ENCODE results near the gene EXOC3. TPM values are rescaled to one million over a fixed set of nuclear protein-coding genes. Genes with fewer than 3 reads are reported as not detected.

EXOC3 gene
- polyA plus RNA-seq, 1 donor from 2014 or later = 27.7 TPM

- Histone ChIP-seq H3K27ac (ENCODE audit: low read length) (no peak overlapping the region), H3K4me2 (ENCODE audit: low read length) (no peak overlapping the region), H3K36me3 (ENCODE audit: insufficient read depth, low read length) (no peaks in the 10 kb centered on the region), H3K9me2 (ENCODE audit: insufficient read depth, low read length) (no peaks in the 10 kb centered on the region), H3K27me3 (ENCODE audit: insufficient read depth, low read depth, low read length) (no peaks in the 10 kb centered on the region), H2AFZ (ENCODE audit: low read depth, low read length) (no peak overlapping the region), H4K20me1 (ENCODE audit: insufficient read depth) (no peaks in the 10 kb centered on the region), H3K9ac (ENCODE audit: low read length) (no peak overlapping the region), H3K9me3 (ENCODE audit: low read length) (no peaks in the 10 kb centered on the region), H3K79me2 (replicated peaks; ENCODE audit: insufficient read depth, low read length) (no peaks in the 10 kb centered on the region), H3K4me3 (ENCODE audit: low read length) (no peak overlapping the region), H3F3A (ENCODE audit: insufficient read depth, low read length, poor library complexity, severe bottlenecking) (no peaks in the 10 kb centered on the region)
- no peak for TF ChIP-seq SMC3 (conservative IDR thresholded peaks at IDR 0.05; ENCODE audit: poor library complexity)
- no peak for TF ChIP-seq EZH2 (IDR thresholded peaks at IDR 0.05; ENCODE audit: borderline replicate concordance, insufficient read depth, low read length, poor library complexity, severe bottlenecking)
- no peak for TF ChIP-seq POLR2AphosphoS5 (IDR thresholded peaks at IDR 0.05)
- no peak for TF ChIP-seq EP300 (conservative IDR thresholded peaks at IDR 0.05; ENCODE audit: poor library complexity, severe bottlenecking)
- TF ChIP-seq TAF1 (IDR thresholded peaks at IDR 0.05; ENCODE audit: low read depth) = no peak
- TF ChIP-seq REST (IDR thresholded peaks at IDR 0.05; ENCODE audit: borderline replicate concordance) = no peak
- TF ChIP-seq MXI1 (conservative IDR thresholded peaks at IDR 0.05; ENCODE audit: poor library complexity, severe bottlenecking) = no peak
- TF ChIP-seq RAD21 (conservative IDR thresholded peaks at IDR 0.05) = no peak
Observed at GRCh38 chr5:504326-505154, 61.6 kb downstream of the EXOC3 start.

GRCh38 chr5:505951-506525 is 63.1 kb downstream of the EXOC3 start:
- H4K20me1 ChIP-seq (ENCODE audit: insufficient read depth) = no peaks in the 10 kb centered on the region

More at GRCh38 chr5:505951-506525, 63.1 kb downstream of the EXOC3 start:
- Histone ChIP-seq H3K9me2 (ENCODE audit: insufficient read depth, low read length) (no peaks in the 10 kb centered on the region), H3K27me3 (ENCODE audit: insufficient read depth, low read depth, low read length) (no peaks in the 10 kb centered on the region), H3K4me3 (ENCODE audit: low read length) (no peak overlapping the region), H3F3A (ENCODE audit: insufficient read depth, low read length, poor library complexity, severe bottlenecking) (no peaks in the 10 kb centered on the region), H3K9me3 (ENCODE audit: low read length) (no peaks in the 10 kb centered on the region), H3K27ac (ENCODE audit: low read length) (no peak overlapping the region), H3K4me2 (ENCODE audit: low read length) (no peak overlapping the region), H3K9ac (ENCODE audit: low read length) (no peak overlapping the region), H2AFZ (ENCODE audit: low read depth, low read length) (no peak overlapping the region), H3K79me2 (replicated peaks; ENCODE audit: insufficient read depth, low read length) (no peaks in the 10 kb centered on the region), H3K36me3 (ENCODE audit: insufficient read depth, low read length) (no peaks in the 10 kb centered on the region)
- TF ChIP-seq CTCF (IDR thresholded peaks at IDR 0.05; ENCODE audit: poor library complexity, severe bottlenecking) (no peak), MXI1 (conservative IDR thresholded peaks at IDR 0.05; ENCODE audit: poor library complexity, severe bottlenecking) (no peak), POLR2AphosphoS5 (IDR thresholded peaks at IDR 0.05) (no peak), TAF1 (IDR thresholded peaks at IDR 0.05; ENCODE audit: low read depth) (no peak), REST (IDR thresholded peaks at IDR 0.05; ENCODE audit: borderline replicate concordance) (no peak), SMC3 (conservative IDR thresholded peaks at IDR 0.05; ENCODE audit: poor library complexity) (no peak)

All from neural cell (in vitro differentiated cells).